Measurements from ENCODE around the gene INPP5A.

INPP5A gene

GRCh38 chr10:132652936-132653590, 115.5 kb downstream of the INPP5A start:
- in situ Hi-C loops (cut with HindIII; ENCODE audit: low sequenced_read_pairs) = no loop called here

- in situ Hi-C loops (cut with HindIII; ENCODE audit: low sequenced_read_pairs) = no loop called here
These were observed 116.1 kb downstream of the INPP5A start for GRCh38 chr10:132653721-132654120.

GRCh38 chr10:132654121-132654571, 116.6 kb downstream of the INPP5A start:
- in situ Hi-C loops (cut with HindIII; ENCODE audit: low sequenced_read_pairs) = no loop called here

GRCh38 chr10:132654708-132655661, 117.4 kb downstream of the INPP5A start:
- in situ Hi-C loops (cut with HindIII; ENCODE audit: low sequenced_read_pairs) = no loop called here

GRCh38 chr10:132655735-132656134, 118.1 kb downstream of the INPP5A start:
- in situ Hi-C loops (cut with HindIII; ENCODE audit: low sequenced_read_pairs) = no loop called here

- in situ Hi-C loops (cut with HindIII; ENCODE audit: low sequenced_read_pairs) = no loop called here
These were observed 118.9 kb downstream of the INPP5A start for GRCh38 chr10:132656283-132657126.

- in situ Hi-C loops (cut with HindIII; ENCODE audit: low sequenced_read_pairs) = no loop called here
These were observed 119.6 kb downstream of the INPP5A start for GRCh38 chr10:132657127-132657706.

GRCh38 chr10:132657748-132658147, 120.2 kb downstream of the INPP5A start:
- in situ Hi-C loops (cut with HindIII; ENCODE audit: low sequenced_read_pairs) = no loop called here

- in situ Hi-C loops (cut with HindIII; ENCODE audit: low sequenced_read_pairs) = no loop called here
These were observed 121.1 kb downstream of the INPP5A start for GRCh38 chr10:132658546-132659205.

GRCh38 chr10:132659206-132660091, 121.9 kb downstream of the INPP5A start:
- in situ Hi-C loops (cut with HindIII; ENCODE audit: low sequenced_read_pairs) = loop anchor here (10.0 kb wide), 1 partner anchor 195 kb away; no protein-coding TSS in a partner anchor

- in situ Hi-C loops (cut with HindIII; ENCODE audit: low sequenced_read_pairs) = loop anchor here (10.0 kb wide), 1 partner anchor 196 kb away; no protein-coding TSS in a partner anchor
These were observed 122.8 kb downstream of the INPP5A start for GRCh38 chr10:132660385-132660784.

- in situ Hi-C loops (cut with HindIII; ENCODE audit: low sequenced_read_pairs) = loop anchor here (10.0 kb wide), 1 partner anchor 198 kb away; no protein-coding TSS in a partner anchor
These were observed 124.8 kb downstream of the INPP5A start for GRCh38 chr10:132662186-132662920.

- in situ Hi-C loops (cut with HindIII; ENCODE audit: low sequenced_read_pairs) = loop anchor here (10.0 kb wide), 1 partner anchor 199 kb away; no protein-coding TSS in a partner anchor
These were observed 126.2 kb downstream of the INPP5A start for GRCh38 chr10:132663666-132664365.

- in situ Hi-C loops (cut with HindIII; ENCODE audit: low sequenced_read_pairs) = loop anchor here (10.0 kb wide), 1 partner anchor 200 kb away; no protein-coding TSS in a partner anchor
These were observed 126.8 kb downstream of the INPP5A start for GRCh38 chr10:132664407-132664806.

GRCh38 chr10:132664883-132665282, 127.3 kb downstream of the INPP5A start:
- in situ Hi-C loops (cut with HindIII; ENCODE audit: low sequenced_read_pairs) = loop anchor here (5.0 to 10.0 kb wide), 2 partner anchors 48 to 200 kb away; no protein-coding TSS in a partner anchor

- in situ Hi-C loops (cut with HindIII; ENCODE audit: low sequenced_read_pairs) = loop anchor here (5.0 to 10.0 kb wide), 2 partner anchors 49 to 201 kb away; no protein-coding TSS in a partner anchor
These were observed 128.5 kb downstream of the INPP5A start for GRCh38 chr10:132665946-132666704.

Measured in DLD1 (cell line).